Adrenal gland (tissue), 19 donors: ENCODE measurements around the gene ARMCX1. TPM values are rescaled to one million over a fixed set of nuclear protein-coding genes. Genes with fewer than 3 reads are reported as not detected.
"Not testable (repeated sequence)": the region's sequence is repeated elsewhere in the genome, so short reads cannot be mapped to it uniquely, and the experiment has no call there.

Experiments
- DNase-seq, 7 donors: peaks; one replicate each; pipeline ENCODE4 v3.0.0-alpha.2; 2019 to 2020
- H3K27ac ChIP-seq, 5 donors: fragments of 200-600 bp; sonication (generic) in 4 of 5; 1 replicate in 3 of 5; 2 replicates in 2 of 5; pipeline versions ENCODE4 v1.5.1 to v1.8.0; 2016 to 2020; ENCODE audit warnings: mild to moderate bottlenecking in 1 of 5
- H3K27me3 ChIP-seq: fragments of 200-600 bp; 2 replicates; pipeline ENCODE4 v1.8.0; 2021
- H3K36me3 ChIP-seq, 2 donors: fragments of 200-600 bp; replicated peaks in 1 of 2; 1 replicate in 1 of 2; 2 replicates in 1 of 2; pipeline versions ENCODE4 v1.5.1 to v1.8.0; 2018 to 2022
- H3K4me1 ChIP-seq, 2 donors: fragments of 200-600 bp; replicated peaks in 1 of 2; 1 replicate in 1 of 2; 2 replicates in 1 of 2; pipeline versions ENCODE4 v1.5.1 to v1.8.0; 2018 to 2021
- H3K4me3 ChIP-seq, 4 donors: fragments of 200-600 bp; sonication (generic) in 3 of 4; one replicate each; pipeline ENCODE4 v1.5.1; 2016 to 2018
- H3K9me3 ChIP-seq, 3 donors: fragments of 200-600 bp; sonication (generic) in 1 of 3; replicated peaks in 1 of 3; 1 replicate in 2 of 3; 2 replicates in 1 of 3; pipeline versions ENCODE4 v1.5.1 to v1.8.0; 2016 to 2021
- CTCF ChIP-seq, 6 experiments: fragments of 450-650 bp in 4 of 6; fragments of 200-600 bp in 2 of 6; sonication (generic) in 1 of 6; IDR thresholded peaks; 1 replicate in 5 of 6; 2 replicates in 1 of 6; pipeline versions ENCODE4 v1.5.1 to v1.8.0; 2016 to 2021; ENCODE audit warnings: antibody characterized with exemption in 6 of 6, mild to moderate bottlenecking in 2 of 6, moderate library complexity in 1 of 6
- POLR2A ChIP-seq, 2 donors: fragments of 450-650 bp; IDR thresholded peaks; one replicate each; pipeline ENCODE4 v1.6.1; 2017; ENCODE audit warnings: antibody characterized with exemption in 2 of 2, mild to moderate bottlenecking in 2 of 2, moderate library complexity in 1 of 2
- WGBS, 4 donors: extraction: QIAGEN DNeasy Blood & Tissue Kit in 2 of 4; methylation state at CpG; one replicate each; pipeline versions ENCODE4 v1.1.5 to v1.1.7; 2013 to 2017; 5-methylcytosine and 5-hydroxymethylcytosine counted together
- intact Hi-C, 2 donors: fragments of 100-400 bp; cut with DNase I; formaldehyde crosslinking; loops; one replicate each; pipeline versions ENCODE4 v1.14.1 to v1.15.0; 2022 to 2023
- long read RNA-seq, 10 donors: library from polyadenylated mRNA in 3 of 10; unstranded in 2 of 10; stranded (forward) in 1 of 10; transcript quantifications; one replicate each; pipeline ENCODE4 v2.0.0 and lab custom pipeline, GENCODE V29; 2021 to 2026
- polyA plus RNA-seq, 3 donors: library from polyadenylated mRNA; stranded (reverse); fragments of 200-250 nt in 2 of 3; fragments of 350-450 nt in 1 of 3; fragmentation: Illumina TruSeq in 1 of 3; extraction: RNeasy Lipid Tissue Mini Kit (QIAGEN cat#74804) in 1 of 3; gene quantifications; one replicate each; pipeline ENCODE4 v1.2.3, GENCODE V29; 2013 to 2014
- total RNA-seq, 9 donors: library from RNA; depleted of rRNA in 4 of 9; stranded (reverse); fragments of >200 nt in 4 of 9; fragments of 120-200 nt in 1 of 9; fragmentation: NEBNext Ultra II Directional in 1 of 9; extraction: Animal tissue kit (Norgen Biotek cat#: 25700) in 1 of 9; gene quantifications; one replicate each; pipeline versions ENCODE4 v1.1.0 to v1.2.4, GENCODE V29; 2013 to 2023
- donor health status: healthy with polysubstance abuse.
- donor health status: Bipolar disorder and iron deficiency.
- donor health status: DM: yes; HTN: yes; CAD: no.
- donor health status: DM: no; HTN: no; CAD: no.
- donor health status: DM: no; HTN: no; CAD: no.
- donor health status: DM: yes; HTN: yes; CAD: no.

ARMCX1 gene
- total RNA-seq (10 to 100 TPM; 25.7 to 73.5 (median 46.7) TPM), polyA plus RNA-seq (10 to 100 TPM; 19.1 to 79.6 (median 26.7) TPM)
- long read RNA-seq, donor 1, transcript ARMCX1-201 (4 exons, 2,141 nt), result major isoform, 26 of 111 reads
- long read RNA-seq, donor 1, partial matches to known transcripts, result 76 of 111 reads
- long read RNA-seq, donor 1, other reads (novel, unspliced or antisense), result 9 of 111 reads
- long read RNA-seq, donor 2, transcript ARMCX1-201 (4 exons, 2,141 nt), result major isoform, 18 of 94 reads
- long read RNA-seq, donor 2, partial matches to known transcripts, result 71 of 94 reads
- long read RNA-seq, donor 2, other reads (novel, unspliced or antisense), result 5 of 94 reads
- long read RNA-seq, donor 3, transcript ARMCX1-201 (4 exons, 2,141 nt), result major isoform, 25 of 25 reads
- long read RNA-seq, donor 3, partial matches to known transcripts, result 0 of 25 reads
- long read RNA-seq, donor 3, other reads (novel, unspliced or antisense), result 0 of 25 reads
- long read RNA-seq, donor 4, transcript ARMCX1-201 (4 exons, 2,141 nt), result major isoform, 26 of 41 reads
- long read RNA-seq, donor 4, partial matches to known transcripts, result 5 of 41 reads
- long read RNA-seq, donor 4, other reads (novel, unspliced or antisense), result 10 of 41 reads
- long read RNA-seq, donor 5, transcript ARMCX1-201 (4 exons, 2,141 nt), result major isoform, 52 of 75 reads
- long read RNA-seq, donor 5, partial matches to known transcripts, result 6 of 75 reads
- long read RNA-seq, donor 5, other reads (novel, unspliced or antisense), result 17 of 75 reads
- long read RNA-seq, donor 6, transcript ARMCX1-201 (4 exons, 2,141 nt), result major isoform, 28 of 39 reads
- long read RNA-seq, donor 6, partial matches to known transcripts, result 1 of 39 reads
- long read RNA-seq, donor 6, other reads (novel, unspliced or antisense), result 10 of 39 reads
- long read RNA-seq, donor 7, transcript ARMCX1-201 (4 exons, 2,141 nt), result major isoform, 10 of 64 reads
- long read RNA-seq, donor 7, partial matches to known transcripts, result 49 of 64 reads
- long read RNA-seq, donor 7, other reads (novel, unspliced or antisense), result 5 of 64 reads
- long read RNA-seq, donor 8, transcript ARMCX1-201 (4 exons, 2,141 nt), result major isoform, 35 of 43 reads
- long read RNA-seq, donor 8, partial matches to known transcripts, result 0 of 43 reads
- long read RNA-seq, donor 8, other reads (novel, unspliced or antisense), result 8 of 43 reads
- long read RNA-seq, donor 9, transcript ARMCX1-201 (4 exons, 2,141 nt), result major isoform, 15 of 15 reads
- long read RNA-seq, donor 9, partial matches to known transcripts, result 0 of 15 reads
- long read RNA-seq, donor 9, other reads (novel, unspliced or antisense), result 0 of 15 reads
- long read RNA-seq, donor 10, transcript ARMCX1-201 (4 exons, 2,141 nt), result major isoform, 11 of 25 reads
- long read RNA-seq, donor 10, partial matches to known transcripts, result 14 of 25 reads
- long read RNA-seq, donor 10, other reads (novel, unspliced or antisense), result 0 of 25 reads

GRCh38 chrX:101550362-101550750 lies at the start of gene ARMCX1:
ARMCX1 (plus strand) TSS chrX:101550547; CDS start chrX:101552931, 2,384 bp downstream.
- no peaks in the 10 kb centered on the region for H3K9me3 ChIP-seq
- H3K27ac ChIP-seq, result peak within 1 kb of the TSS; percentile 46 to 93 (median 81)
- peaks cover 0 to 13% of the 10 kb centered on the region in 2 donors for H3K36me3 ChIP-seq
- 0 to 39% (median 16%) methylated on average over 1 to 20 of the region's 20 CpGs for WGBS, 4 donors
- H3K4me3 ChIP-seq, result peak within 1 kb of the TSS in 3 of 4 donors; percentile 29 to 61 (median 56)
- peak; percentile 70 to 89 (median 77) for DNase-seq
- H3K27me3 ChIP-seq, result no peaks in the 10 kb centered on the region
- H3K4me1 ChIP-seq, result no peaks in the 10 kb centered on the region
- intact Hi-C loops, result no loop called here
- TF ChIP-seq POLR2A (IDR thresholded peaks at IDR 0.05) (peak; percentile 52 to 74), CTCF (IDR thresholded peaks at IDR 0.05) (no peak)

GRCh38 chrX:101502929-101503328 lies 47.4 kb upstream of the ARMCX1 start:
- H3K27me3 ChIP-seq, H3K27ac ChIP-seq, H3K36me3 ChIP-seq, intact Hi-C loops, H3K9me3 ChIP-seq, H3K4me1 ChIP-seq, H3K4me3 ChIP-seq, DNase-seq: not testable (repeated sequence)
- WGBS, 4 donors, result 88 to 100% (median 100%) methylated on average over 1 of the region's 1 CpG; no CpG with 5 or more reads in 1 of the 4 donors

- Histone ChIP-seq H3K27ac (no peak overlapping the region), H3K4me1 (no peaks in the 10 kb centered on the region), H3K27me3 (no peaks in the 10 kb centered on the region), H3K36me3 (no peaks in the 10 kb centered on the region), H3K9me3 (no peaks in the 10 kb centered on the region), H3K4me3 (no peak overlapping the region)
- no peak for TF ChIP-seq POLR2A (IDR thresholded peaks at IDR 0.05)
- no peak for TF ChIP-seq CTCF (IDR thresholded peaks at IDR 0.05)
- intact Hi-C loops, result no loop called here
- no peak for DNase-seq
Measured at GRCh38 chrX:101507372-101507771, 43.0 kb upstream of the ARMCX1 start.

GRCh38 chrX:101507986-101508385 lies 42.4 kb upstream of the ARMCX1 start:
- TF ChIP-seq POLR2A (IDR thresholded peaks at IDR 0.05) (no peak), CTCF (IDR thresholded peaks at IDR 0.05) (no peak)
- Histone ChIP-seq H3K4me1 (no peaks in the 10 kb centered on the region), H3K9me3 (no peaks in the 10 kb centered on the region), H3K27ac (no peak overlapping the region), H3K36me3 (no peaks in the 10 kb centered on the region), H3K4me3 (no peak overlapping the region), H3K27me3 (no peaks in the 10 kb centered on the region)
- intact Hi-C loops, result no loop called here
- DNase-seq, result no peak
- 74 to 98% (median 92%) methylated on average over 4 of the region's 4 CpGs for WGBS, 4 donors
